K562 (cell line): Measurements from ENCODE around the gene IMPG2. TPM values are rescaled to one million over a fixed set of nuclear protein-coding genes. Genes with fewer than 3 reads are reported as not detected.

Source experiments
- CTBP1 ChIP-seq: fragments of 450-650 bp; IDR thresholded peaks from 2 replicates; pipeline ENCODE4 v1.6.1; 2016; ENCODE audit warnings: borderline replicate concordance
- MAFF ChIP-seq: IDR thresholded peaks from 2 replicates; pipeline ENCODE4 v1.6.1; 2012; ENCODE audit warnings: low read length, improper control_type of control experiment
- MIER1 ChIP-seq: fragments of 450-650 bp; IDR thresholded peaks from 2 replicates; pipeline ENCODE4 v1.6.1; 2016; ENCODE audit warnings: antibody characterized with exemption, mild to moderate bottlenecking, low read depth
- MXI1 ChIP-seq: IDR thresholded peaks from 2 replicates; pipeline ENCODE4 v1.6.1; 2011; ENCODE audit warnings: low read depth, mild to moderate bottlenecking, improper control_type of control experiment, low read length
- PKNOX1 ChIP-seq: fragments of 450-650 bp; IDR thresholded peaks from 2 replicates; pipeline ENCODE4 v1.6.1; 2016
- ZFP91 ChIP-seq: sonication (generic); formaldehyde crosslinking; IDR thresholded peaks from 2 replicates; pipeline ENCODE4 v1.8.0; 2022; ENCODE audit warnings: mild to moderate bottlenecking, missing genetic modification reagents
- ZNF212 ChIP-seq: fragments of 450-650 bp; formaldehyde crosslinking; IDR thresholded peaks from 2 replicates; pipeline ENCODE4 v1.4.0; 2020; ENCODE audit warnings: mild to moderate bottlenecking
- ZNF551 ChIP-seq: fragments of 250-450 bp; sonication (Bioruptor Pico); IDR thresholded peaks from 2 replicates; pipeline ENCODE4 v1.5.0; 2021; ENCODE audit warnings: mild to moderate bottlenecking, moderate library complexity
- ZNF639 ChIP-seq, 2 experiments: fragments of 200-800 bp in 1 of 2; sonication (Bioruptor generic) in 1 of 2; sonication (generic) in 1 of 2; formaldehyde crosslinking in 1 of 2; IDR thresholded peaks in 1 of 2; conservative IDR thresholded peaks in 1 of 2; 2 replicates each; pipeline versions ENCODE4 v1.5.0 to v1.6.1; 2016 to 2020; ENCODE audit warnings: missing compliant biosample characterization in 1 of 2, missing genetic modification characterization in 1 of 2, missing genetic modification reagents in 1 of 2
- polyA plus RNA-seq, 8 experiments: library from polyadenylated mRNA; depleted of rRNA in 4 of 8; stranded (reverse) in 5 of 8; unstranded in 3 of 8; fragments of >200 nt; fragmentation: Nextera tagmentation in 2 of 8; fragmentation: Illumina TruSeq in 1 of 8; extraction: Ambion mirVana in 2 of 8; extraction: Trizol in 1 of 8; gene quantifications; 2 replicates each; pipeline versions ENCODE4 v1.2.1 to v1.2.3, GENCODE V29; 2011 to 2014; ENCODE audit warnings: inconsistent platforms in 1 of 8, missing spikeins in 1 of 8
- total RNA-seq, 7 experiments: library from RNA; depleted of rRNA in 6 of 7; stranded (reverse); fragments of >200 nt in 6 of 7; fragmentation: Illumina TruSeq in 2 of 7; extraction: Trizol in 2 of 7; gene quantifications; 2 replicates each; pipeline versions ENCODE4 v1.2.1 to v1.2.3, GENCODE V29; 2011 to 2021; ENCODE audit warnings: low replicate concordance in 1 of 7

IMPG2 gene
- total and polyA plus RNA-seq, 9 of the 15 experiments (the other 6 are each of a cell fraction or from before 2014, with no cell fraction given): 0.04 to 0.36 (median 0.09) TPM

GRCh38 chr3:101193957-101194356 lies 126.4 kb downstream of the IMPG2 start (continued):
- TF ChIP-seq ZNF212 (CRISPR knock-in tag): no peak
- TF ChIP-seq MAFF: peak; percentile 23; the same call in 1 of the 2 replicates
- no peak for TF ChIP-seq MXI1
- TF ChIP-seq MIER1: no peak
- TF ChIP-seq ZNF639 (CRISPR knock-in tag; conservative IDR thresholded peaks at IDR 0.05 in 1 of 2, IDR thresholded peaks at IDR 0.05 in 1 of 2): no peak
- TF ChIP-seq ZNF551 (CRISPR knock-in tag): no peak
- no peak for TF ChIP-seq ZFP91 (CRISPR knock-in tag)
- no peak for TF ChIP-seq PKNOX1
- TF ChIP-seq CTBP1: no peak
- TF ChIP-seq, all 486 proteins: peak for 3
